H1 (cell line): ENCODE results near the gene SPOCD1. TPM values are rescaled to one million over a fixed set of nuclear protein-coding genes. Genes with fewer than 3 reads are reported as not detected.

Experiments
- BCL11A ChIP-seq, 2 experiments: IDR thresholded peaks; one replicate each; pipeline ENCODE4 v1.6.1; 2011; ENCODE audit warnings: low read depth in 2 of 2, low read length in 2 of 2, mild to moderate bottlenecking in 2 of 2
- BRCA1 ChIP-seq: IDR thresholded peaks from 2 replicates; pipeline ENCODE4 v1.6.1; 2012; ENCODE audit warnings: low read depth, low read length, improper control_type of control experiment
- FOSL1 ChIP-seq: IDR thresholded peaks from 2 replicates; pipeline ENCODE4 v1.6.1; 2011; ENCODE audit warnings: mild to moderate bottlenecking, low read depth, low read length, moderate library complexity; ENCODE audit not compliant: insufficient read depth
- POLR2A ChIP-seq, 2 experiments: IDR thresholded peaks; 1 replicate in 1 of 2; 2 replicates in 1 of 2; pipeline ENCODE4 v1.6.1; 2011; ENCODE audit warnings: low read depth in 2 of 2, low read length in 2 of 2, mild to moderate bottlenecking in 2 of 2; ENCODE audit errors: control extremely low read depth in 1 of 2
- SIX5 ChIP-seq: IDR thresholded peaks from 2 replicates; pipeline ENCODE4 v1.6.1; 2011; ENCODE audit warnings: mild to moderate bottlenecking, low read depth, low read length
- TEAD4 ChIP-seq: IDR thresholded peaks from 2 replicates; pipeline ENCODE4 v1.6.1; 2012; ENCODE audit warnings: low read depth, low read length, inconsistent platforms, mixed read lengths
- polyA plus RNA-seq, 7 experiments: library from polyadenylated mRNA; depleted of rRNA in 3 of 7; stranded (reverse) in 5 of 7; unstranded in 2 of 7; fragments of >200 nt in 5 of 7; fragments of 200-250 nt in 2 of 7; gene quantifications; 1 replicate in 5 of 7; 2 replicates in 1 of 7; 4 replicates in 1 of 7; pipeline versions ENCODE4 v1.2.1 to v1.2.3, GENCODE V29; 2011 to 2013; ENCODE audit warnings: missing spikeins in 2 of 7, mixed read lengths in 2 of 7
- total RNA-seq: library from RNA; stranded (reverse); fragmentation: NEBNext Ultra II Directional; extraction: Animal tissue kit (Norgen Biotek cat#: 25700); gene quantifications from 2 replicates; pipeline ENCODE4 v1.2.1, GENCODE V29; 2021

Gene SPOCD1
- total and polyA plus RNA-seq, 2 of the 8 experiments (the other 6 are each of a cell fraction or from before 2014, with no cell fraction given) = 1.8 to 2.9 TPM

DNA sequence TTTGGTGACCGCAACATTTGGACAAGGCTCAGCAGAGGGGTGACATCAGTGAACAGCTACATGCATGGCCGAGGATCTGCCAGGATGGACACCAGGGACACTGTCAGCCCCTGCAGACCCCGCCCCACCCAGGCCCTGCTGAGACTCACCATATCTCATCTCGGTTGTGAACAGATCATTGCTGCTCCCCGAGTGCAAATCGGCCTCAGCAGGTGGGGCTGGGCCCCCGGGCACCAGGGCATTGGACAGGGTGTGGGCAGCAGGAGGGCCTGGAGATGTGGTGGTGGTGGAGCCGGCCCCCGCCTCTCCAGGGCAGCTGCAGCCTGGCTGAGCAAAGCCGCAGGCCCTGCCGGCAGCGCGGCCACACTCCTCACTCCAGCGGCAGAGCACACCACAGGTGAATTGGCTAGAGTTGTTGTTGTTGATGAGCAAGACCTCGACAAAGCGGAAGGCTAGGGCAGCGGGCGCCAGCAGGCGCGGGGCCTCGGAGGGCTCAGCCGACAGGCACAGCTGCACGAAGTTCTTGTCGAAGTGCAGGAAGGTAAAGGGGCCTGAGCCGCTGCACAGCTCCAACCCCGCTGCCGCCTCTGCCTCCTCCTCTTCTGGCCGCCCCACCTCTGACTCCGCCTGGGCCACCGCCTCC lies 59.9 kb downstream of the SPOCD1 start (continued):
- TF ChIP-seq FOSL1 (no peak), TEAD4 (no peak), POLR2A (IDR thresholded peaks at IDR 0.05; ENCODE audit: control extremely low read depth in 1 of 2, low read depth in 2 of 2, low read length in 2 of 2) (no peak), SIX5 (no peak), BRCA1 (no peak), BCL11A (IDR thresholded peaks at IDR 0.05; ENCODE audit: low read depth in 2 of 2, low read length in 2 of 2) (no peak)
